Measurements from ENCODE around the gene NMRAL1. TPM values are rescaled to one million over a fixed set of nuclear protein-coding genes. Genes with fewer than 3 reads are reported as not detected.

Gene NMRAL1
- total and polyA plus RNA-seq, 9 donors, result 15.0 to 72.7 (median 51.5) TPM

GRCh38 chr16:4495766-4496165 lies 21.3 kb upstream of the NMRAL1 start:
- Histone ChIP-seq H3K36me3 (no peaks in the 10 kb centered on the region), H3K27ac (no peak overlapping the region), H3K4me3 (no peak overlapping the region), H3K4me1 (ENCODE audit: insufficient read depth) (peaks cover 6% of the 10 kb centered on the region), H3K9me3 (no peaks in the 10 kb centered on the region), H3K27me3 (no peaks in the 10 kb centered on the region)
- TF ChIP-seq CTCF (IDR thresholded peaks at IDR 0.05), result no peak
- no peak for TF ChIP-seq POLR2A (IDR thresholded peaks at IDR 0.05)
- no peak for TF ChIP-seq EP300 (IDR thresholded peaks at IDR 0.05)
- DNase-seq, result no peak
- intact Hi-C loops (cut with DNase I), result no loop called here
- 96 to 100% (median 96%) methylated on average over 2 of the region's 2 CpGs for WGBS, 3 donors

- Histone ChIP-seq H3K9me3 (no peaks in the 10 kb centered on the region), H3K27ac (no peak overlapping the region), H3K27me3 (no peaks in the 10 kb centered on the region), H3K36me3 (no peaks in the 10 kb centered on the region), H3K4me1 (ENCODE audit: insufficient read depth) (no peaks in the 10 kb centered on the region), H3K4me3 (no peak overlapping the region)
- WGBS, 3 donors, result 79 to 84% (median 84%) methylated on average over 6 of the region's 6 CpGs
- DNase-seq, result no peak
- TF ChIP-seq EP300 (IDR thresholded peaks at IDR 0.05) (no peak), POLR2A (IDR thresholded peaks at IDR 0.05) (no peak), CTCF (IDR thresholded peaks at IDR 0.05) (no peak)
- intact Hi-C loops (cut with DNase I), result no loop called here
Measured at GRCh38 chr16:4494746-4495490, 20.5 kb upstream of the NMRAL1 start.

GRCh38 chr16:4491898-4492297 lies 17.5 kb upstream of the NMRAL1 start:
- intact Hi-C loops (cut with DNase I), result no loop called here
- TF ChIP-seq POLR2A (IDR thresholded peaks at IDR 0.05), result no peak
- no peak for TF ChIP-seq EP300 (IDR thresholded peaks at IDR 0.05)
- 95 to 100% (median 98%) methylated on average over 4 of the region's 4 CpGs for WGBS, 3 donors

GRCh38 chr16:4489030-4489429 lies 14.6 kb upstream of the NMRAL1 start:
- Histone ChIP-seq H3K27me3 (no peaks in the 10 kb centered on the region), H3K36me3 (no peaks in the 10 kb centered on the region), H3K27ac (no peak overlapping the region), H3K9me3 (no peaks in the 10 kb centered on the region), H3K4me3 (no peak overlapping the region), H3K4me1 (ENCODE audit: insufficient read depth) (no peaks in the 10 kb centered on the region)
- no peak for TF ChIP-seq CTCF (IDR thresholded peaks at IDR 0.05)
- TF ChIP-seq EP300 (IDR thresholded peaks at IDR 0.05), result no peak
- no peak for TF ChIP-seq POLR2A (IDR thresholded peaks at IDR 0.05)
- DNase-seq, result no peak
- intact Hi-C loops (cut with DNase I), result loop anchor here in 1 of 4 donors (5.0 kb wide), 1 partner anchor 1327 kb away; no protein-coding TSS in a partner anchor
- WGBS, 3 donors, result 61 to 74% (median 74%) methylated on average over 5 of the region's 5 CpGs

More at GRCh38 chr16:4491898-4492297, 17.5 kb upstream of the NMRAL1 start:
- Histone ChIP-seq H3K36me3 (no peaks in the 10 kb centered on the region), H3K4me1 (ENCODE audit: insufficient read depth) (no peaks in the 10 kb centered on the region), H3K4me3 (no peak overlapping the region), H3K9me3 (no peaks in the 10 kb centered on the region), H3K27ac (no peak overlapping the region), H3K27me3 (no peaks in the 10 kb centered on the region)
- DNase-seq, result no peak

GRCh38 chr16:4488499-4488967 lies 14.1 kb upstream of the NMRAL1 start:
- DNase-seq, result no peak
- Histone ChIP-seq H3K36me3 (no peaks in the 10 kb centered on the region), H3K9me3 (no peaks in the 10 kb centered on the region), H3K27ac (no peak overlapping the region), H3K27me3 (no peaks in the 10 kb centered on the region), H3K4me3 (no peak overlapping the region), H3K4me1 (ENCODE audit: insufficient read depth) (no peaks in the 10 kb centered on the region)
- intact Hi-C loops (cut with DNase I), result loop anchor here in 1 of 4 donors (5.0 kb wide), 1 partner anchor 1326 kb away; no protein-coding TSS in a partner anchor
- no peak for TF ChIP-seq CTCF (IDR thresholded peaks at IDR 0.05)
- no peak for TF ChIP-seq POLR2A (IDR thresholded peaks at IDR 0.05)
- no peak for TF ChIP-seq EP300 (IDR thresholded peaks at IDR 0.05)
- 75 to 94% (median 84%) methylated on average over 1 of the region's 1 CpG for WGBS, 3 donors

All from ovary (tissue), 9 donors.